GM19025 (cell line): ENCODE data around the gene SIX5.
"Not testable (repeated sequence)": the region's sequence is repeated elsewhere in the genome, so short reads cannot be mapped to it uniquely, and the experiment has no call there.

Experiments used
- ATAC-seq: cut with Tn5 transposase; IDR thresholded peaks from one replicate; pipeline ENCODE4 v1.9.1; 2021; ENCODE audit warnings: mild to moderate bottlenecking, low read depth, moderate library complexity; ENCODE audit not compliant: unreplicated experiment

The SIX5 gene

DNA sequence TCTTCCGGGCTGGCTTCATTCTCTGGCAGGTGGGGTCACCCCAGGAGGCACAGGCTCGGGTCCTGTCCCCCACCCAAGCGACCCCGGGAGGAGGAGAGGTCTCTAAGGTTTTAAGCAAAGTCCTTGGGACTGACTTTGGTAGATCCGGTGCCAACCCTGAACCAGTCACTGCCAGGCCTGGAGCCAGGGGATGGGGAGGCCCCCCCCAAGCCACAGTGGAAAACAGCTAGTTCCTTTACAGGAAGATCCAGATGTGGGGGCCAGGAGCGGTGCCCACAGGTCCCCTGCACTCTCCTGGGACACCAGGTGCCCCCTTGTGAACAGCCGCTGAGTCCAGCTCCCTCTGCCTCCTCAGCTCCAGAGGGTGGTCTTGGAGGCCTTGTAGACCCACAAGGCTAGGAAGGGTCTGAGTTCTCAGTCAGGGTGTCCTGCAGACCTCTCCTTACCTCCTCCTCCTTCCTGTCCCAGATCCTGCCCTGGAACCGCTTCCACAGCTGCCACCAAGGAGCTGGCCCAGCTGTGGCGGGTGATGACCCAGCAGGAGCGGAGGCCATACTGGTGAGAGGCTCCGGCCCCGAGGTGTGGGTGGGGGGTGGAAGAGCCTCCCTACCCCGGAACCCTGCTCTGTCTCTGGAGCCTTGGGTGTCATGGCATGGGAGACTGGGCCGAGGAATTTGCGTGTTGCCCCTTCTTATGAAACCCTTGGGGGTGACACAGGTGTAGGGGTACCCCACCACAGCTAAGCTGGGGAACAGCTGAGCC is 6.0 kb downstream of the SIX5 start:
- no peak for ATAC-seq

GRCh38 chr19:45761714-45762113 is 7.3 kb downstream of the SIX5 start:
- ATAC-seq: no peak

GRCh38 chr19:45758921-45759320 is 10.1 kb downstream of the SIX5 start:
- ATAC-seq: no peak

- ATAC-seq: no peak
Observed at GRCh38 chr19:45757695-45758094, 11.4 kb downstream of the SIX5 start.

- ATAC-seq: no peak
Observed at GRCh38 chr19:45754323-45754722, 14.7 kb downstream of the SIX5 start.

DNA sequence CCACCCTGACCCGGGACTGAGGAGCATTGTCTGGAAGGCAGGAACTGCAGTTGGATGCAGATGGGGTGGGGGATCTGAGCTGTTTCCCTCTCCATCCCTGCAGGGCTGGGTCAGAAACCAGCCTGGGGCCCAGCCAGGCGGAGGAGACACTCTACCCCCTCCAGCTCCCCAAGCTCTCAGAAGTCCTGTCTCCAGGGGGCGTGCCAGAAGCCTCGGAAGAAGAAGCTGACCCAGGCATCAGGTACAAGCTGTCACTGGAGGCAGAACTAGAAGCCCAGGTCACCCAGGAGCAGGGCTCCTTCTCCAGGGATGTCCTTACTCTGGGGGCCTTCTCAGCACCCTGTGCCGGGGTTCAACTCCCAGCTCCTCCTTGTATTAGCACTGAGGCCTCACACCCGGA is 15.5 kb downstream of the SIX5 start:
- no peak for ATAC-seq

- no peak for ATAC-seq
Observed at GRCh38 chr19:45752639-45753038, 16.4 kb downstream of the SIX5 start.

DNA sequence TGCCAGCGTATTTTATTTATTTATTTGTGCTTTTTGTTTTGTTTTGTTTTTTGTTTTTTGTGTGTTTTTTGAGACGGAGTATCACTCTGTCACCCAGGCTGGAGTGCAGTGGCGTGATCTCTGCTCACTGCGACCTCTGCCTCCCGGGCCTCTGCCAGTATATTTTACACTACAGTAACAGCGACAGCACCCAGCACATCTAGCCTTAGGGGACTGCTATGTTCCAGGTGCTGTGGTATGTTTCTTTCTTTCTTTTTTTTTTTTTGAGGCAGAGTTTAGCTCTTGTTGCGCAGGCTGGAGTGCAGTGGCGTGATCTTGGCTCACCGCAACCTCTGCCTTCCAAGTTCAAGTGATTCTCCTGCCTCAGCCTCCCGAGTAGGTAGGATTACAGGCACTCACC is 17.6 kb downstream of the SIX5 start:
- not testable (repeated sequence) for ATAC-seq

DNA sequence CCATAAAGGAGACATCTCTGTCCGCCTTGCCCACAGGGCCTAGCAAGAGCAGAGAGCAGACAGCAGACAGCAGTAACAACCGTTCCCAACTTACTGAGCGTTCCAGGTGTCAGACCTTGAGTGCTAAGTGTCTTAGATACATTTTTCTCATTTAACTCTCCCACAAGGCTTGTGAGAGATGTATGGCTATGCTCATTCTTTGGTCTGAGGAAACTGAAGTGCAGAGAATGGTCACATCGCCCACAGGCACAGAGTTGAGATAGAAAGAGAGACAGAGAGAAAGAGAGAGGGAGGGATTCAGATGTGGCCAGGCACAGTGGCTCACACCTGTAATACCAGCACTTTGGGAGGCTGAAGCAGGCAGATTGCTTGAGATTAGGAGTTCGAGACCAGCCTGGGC is 21.5 kb downstream of the SIX5 start:
- ATAC-seq: no peak

GRCh38 chr19:45746866-45747265 is 22.2 kb downstream of the SIX5 start:
- ATAC-seq: no peak

DNA sequence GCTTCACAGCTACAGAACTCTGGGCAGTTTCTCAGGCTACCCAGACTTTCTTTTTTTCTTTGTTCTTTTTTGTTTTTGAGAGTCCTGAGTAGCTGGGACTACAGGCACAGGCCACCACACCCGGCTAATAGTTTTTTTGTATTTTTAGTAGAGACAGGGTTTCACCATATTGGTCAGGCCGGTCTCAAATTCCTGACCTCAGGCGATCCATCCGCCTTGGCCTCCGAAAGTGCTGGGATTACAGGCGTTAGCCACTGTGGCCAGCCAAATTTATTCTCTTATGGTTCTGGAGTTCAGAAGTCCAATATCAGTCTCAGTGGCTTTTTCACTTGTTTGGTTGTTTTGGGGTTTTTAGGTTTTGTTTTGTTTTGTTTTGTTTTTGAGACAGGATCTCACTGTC is 23.4 kb downstream of the SIX5 start:
- no peak for ATAC-seq

DNA sequence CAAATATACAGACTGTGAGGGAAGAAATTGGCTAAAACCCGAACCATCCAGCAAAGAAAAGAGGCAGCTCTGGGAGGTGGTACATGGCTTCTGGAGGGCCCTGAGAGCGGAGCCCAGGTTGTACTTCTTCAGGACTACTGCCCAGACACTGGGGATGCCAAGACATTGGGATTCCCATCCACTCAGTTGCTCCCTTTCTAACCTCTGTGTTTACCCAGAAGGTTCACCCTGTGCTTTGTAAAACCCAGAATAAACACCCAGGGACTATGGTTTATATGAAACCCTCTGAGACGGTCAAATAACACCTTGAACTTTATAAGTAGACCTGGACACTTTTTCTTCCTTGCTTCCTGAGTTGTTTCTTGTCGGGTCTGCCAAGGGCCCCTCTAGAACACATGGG is 26.1 kb downstream of the SIX5 start:
- ATAC-seq: no peak

DNA sequence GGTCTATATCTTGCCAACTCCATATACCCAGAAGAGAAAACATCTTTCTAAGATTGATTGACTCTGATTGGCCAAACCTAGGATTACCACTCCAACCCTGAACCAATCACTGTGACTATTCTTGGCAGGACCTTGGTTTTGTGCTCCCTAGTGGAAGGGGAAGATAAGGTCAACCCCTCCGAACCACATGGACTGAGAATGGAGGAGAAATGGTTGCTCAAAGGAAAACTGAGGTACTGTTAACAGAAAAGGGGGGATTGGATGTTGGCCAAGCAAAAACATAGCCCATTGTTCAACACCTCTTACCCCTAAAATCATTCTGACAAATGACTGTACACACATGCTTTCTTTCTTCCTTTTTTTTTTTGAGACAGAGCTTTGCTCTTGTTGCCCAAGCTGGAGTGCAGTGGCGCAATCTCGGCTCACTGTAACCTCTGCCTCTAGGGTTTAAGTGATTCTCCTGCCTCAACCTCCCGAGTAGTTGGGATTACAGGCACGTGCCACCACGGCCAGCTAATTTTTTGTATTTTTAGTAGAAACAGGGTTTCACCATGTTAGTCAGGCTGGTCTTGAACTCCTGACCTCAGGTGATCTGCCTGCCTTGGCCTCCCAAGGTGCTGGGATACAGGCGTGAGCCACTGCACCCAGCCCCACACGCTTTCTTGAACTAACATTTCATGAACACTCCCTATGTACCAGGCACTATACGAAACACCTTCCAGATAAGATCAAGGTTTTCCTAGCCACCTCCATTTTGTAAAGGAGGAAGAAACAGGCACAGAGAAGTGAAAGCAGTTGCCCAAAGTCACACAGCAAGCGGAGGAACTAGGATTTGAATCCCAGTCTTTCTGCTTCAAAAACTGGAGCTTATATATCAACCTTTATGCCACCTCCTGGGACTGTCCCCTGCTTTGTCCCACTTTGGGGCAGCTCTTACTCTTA is 29.3 kb downstream of the SIX5 start:
- no peak for ATAC-seq

DNA sequence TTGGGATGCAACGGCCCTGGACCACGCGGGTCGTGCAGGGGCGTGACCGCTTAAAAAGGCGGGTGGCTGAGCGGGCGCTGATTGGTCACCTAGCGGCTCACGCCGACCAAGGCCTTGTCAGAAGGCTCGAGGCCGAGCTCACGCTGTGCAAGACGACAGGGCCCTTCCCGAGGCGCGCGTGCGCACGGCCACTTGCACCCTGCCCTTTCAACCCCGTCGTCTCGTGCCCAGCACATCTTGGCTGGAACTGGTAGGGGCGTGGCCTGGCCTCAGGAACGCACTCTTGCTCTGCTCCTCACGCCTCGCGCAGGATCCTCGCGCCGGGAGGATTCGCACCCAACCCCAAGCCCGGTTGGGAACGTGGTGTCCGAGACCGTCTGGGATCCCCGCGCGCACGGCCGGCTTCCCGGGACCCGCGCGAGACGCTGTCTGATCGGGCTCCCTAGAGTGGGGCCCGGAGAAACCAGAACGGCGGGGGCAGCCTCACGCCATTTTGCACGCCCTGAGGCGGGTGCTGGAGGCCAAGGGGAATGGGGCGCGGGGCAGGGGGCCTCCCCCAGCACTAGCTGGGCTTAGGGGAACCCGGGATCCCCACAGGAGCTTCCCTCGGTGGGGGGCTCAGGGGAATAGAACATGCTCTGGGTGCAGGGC is 35.8 kb downstream of the SIX5 start, which contains the start of gene MEIOSIN:
Gene MEIOSIN (plus strand): TSS at position 280 of the 651 bp plus-strand sequence. CDS start 1,938 bp downstream, outside the sequence.
- no peak for ATAC-seq

DNA sequence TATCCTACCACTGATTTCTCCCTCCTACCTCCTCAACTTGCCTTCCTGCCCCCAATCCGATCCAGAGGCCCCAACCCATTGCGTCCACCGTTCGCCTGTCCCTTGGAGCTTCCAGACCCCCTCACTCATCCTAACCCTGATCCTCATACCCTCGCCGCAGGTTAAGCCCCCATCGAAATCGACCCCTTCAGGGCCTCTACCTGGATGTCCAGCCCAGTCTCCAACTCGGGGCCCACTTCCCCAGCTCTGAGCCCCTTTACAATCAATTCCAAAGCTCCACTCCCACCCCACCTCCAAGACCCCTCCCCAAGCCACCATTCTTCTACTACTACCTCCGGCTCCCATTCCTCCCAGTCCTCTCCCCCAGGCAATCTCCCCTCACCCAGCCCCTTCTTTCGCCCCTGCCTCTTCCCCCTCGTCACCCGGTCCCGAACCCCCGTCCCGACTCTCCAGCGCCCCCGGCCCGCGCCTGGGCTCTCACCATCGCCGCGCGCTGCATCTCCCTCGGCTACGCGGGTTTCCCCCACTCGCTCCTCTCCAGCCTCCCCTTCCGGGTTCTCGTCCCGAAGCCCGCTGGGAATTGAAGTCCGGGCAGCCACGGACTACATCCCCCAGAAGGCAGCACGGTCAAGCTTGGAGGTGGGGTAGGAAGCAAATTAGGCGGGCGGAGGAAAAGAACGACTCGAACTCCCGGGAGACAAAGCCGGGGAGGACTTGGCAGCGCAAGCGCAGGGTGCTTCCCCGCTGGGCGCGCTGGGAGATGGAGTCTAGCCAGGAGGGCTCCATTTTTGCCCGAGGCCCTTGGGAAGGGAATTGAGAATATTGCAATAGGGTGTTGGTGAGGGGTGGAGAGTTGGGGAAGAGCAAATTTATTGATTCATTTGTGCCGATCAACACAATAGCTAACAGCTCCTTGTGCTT is 38.4 kb downstream of the SIX5 start, which contains the start of gene FBXO46:
Gene FBXO46 (minus strand): TSS at position 529 of the 921 bp plus-strand sequence. CDS start 17,401 bp downstream, outside the sequence.
- ATAC-seq: peak; percentile 91

GRCh38 chr19:45729800-45730290 is 39.2 kb downstream of the SIX5 start:
- ATAC-seq: no peak

DNA sequence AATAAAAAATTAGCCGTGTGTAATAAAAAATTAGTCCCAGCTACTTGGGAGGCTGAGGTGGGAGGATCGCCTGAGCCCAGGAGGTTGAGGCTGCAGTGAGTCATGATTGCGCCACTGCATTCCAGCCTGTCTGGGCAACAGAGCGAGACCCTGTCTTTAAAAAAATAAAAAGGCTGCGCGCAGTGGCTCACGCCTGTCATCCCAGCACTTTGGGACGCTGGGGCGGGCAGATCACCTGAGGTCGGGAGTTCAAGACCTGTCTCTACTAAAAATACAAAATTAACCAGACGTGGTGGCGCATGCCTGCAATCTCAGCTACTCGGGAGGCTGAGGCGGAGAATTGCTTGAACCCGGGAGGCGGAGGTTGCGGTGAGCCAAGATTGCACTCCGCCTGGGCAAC is 40.4 kb downstream of the SIX5 start:
- ATAC-seq: not testable (repeated sequence)

DNA sequence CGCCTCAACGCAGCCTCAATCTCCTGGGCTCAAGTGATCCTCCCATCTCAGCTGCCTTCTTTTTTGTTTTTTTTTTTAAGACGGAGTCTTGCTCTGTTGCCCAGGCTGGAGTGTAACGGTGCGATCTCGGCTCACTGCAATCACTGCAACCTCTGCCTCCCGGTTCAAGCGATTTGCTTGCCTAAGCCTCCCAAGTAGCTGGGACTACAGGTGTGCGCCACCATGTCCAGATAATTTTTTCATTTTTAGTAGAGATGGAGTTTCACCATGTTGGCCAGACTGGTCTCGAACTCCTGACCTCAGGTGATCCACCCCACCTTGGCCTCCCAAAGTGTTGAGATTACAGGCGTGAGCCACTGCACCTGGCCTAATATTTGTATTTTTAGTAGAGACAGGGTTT is 49.0 kb downstream of the SIX5 start:
- not testable (repeated sequence) for ATAC-seq

GRCh38 chr19:45717983-45718650 is 50.9 kb downstream of the SIX5 start:
- ATAC-seq: no peak
